B cell (primary cell): Measurements from ENCODE around the gene ZDHHC24. TPM values are rescaled to one million over a fixed set of nuclear protein-coding genes. Genes with fewer than 3 reads are reported as not detected.
A peak's percentile ranks its signal among the peaks of the same experiment; 100 is the strongest.

ENCODE experiments used
- ATAC-seq: fragments of 200-7000 bp; cut with Tn5 transposase; one replicate; pipeline ENCODE4 v1.10.0; 2021; ENCODE audit warnings: low read depth, mild to moderate bottlenecking, moderate number of reproducible peaks, moderate library complexity
- CTCF ChIA-PET: fragments of 350-600 bp; sonication (Branson Sonifier 250); formaldehyde crosslinking; loops from one replicate; lab custom pipeline; 2021; ENCODE audit warnings: antibody characterized with exemption, inconsistent platforms; lab: Charles Lee
- POLR2A ChIA-PET: fragments of 350-600 bp; sonication (Branson Sonifier 250); formaldehyde crosslinking; loops from one replicate; lab custom pipeline; 2021; ENCODE audit warnings: antibody characterized with exemption; lab: Charles Lee
- DNase-seq: peaks from one replicate; pipeline ENCODE4 v3.0.0; 2013
- H2AFZ ChIP-seq: 2 replicates; pipeline ENCODE4 v1.6.1; 2012; ENCODE audit warnings: mild to moderate bottlenecking, low read depth, low read length; ENCODE audit not compliant: insufficient read depth, poor library complexity, severe bottlenecking
- H3K27ac ChIP-seq, 2 donors: 1 replicate in 1 of 2; 2 replicates in 1 of 2; pipeline ENCODE4 v1.5.1; 2012 to 2013; ENCODE audit warnings: low read length in 2 of 2, mild to moderate bottlenecking in 2 of 2, moderate library complexity in 1 of 2
- H3K27me3 ChIP-seq, 4 experiments: fragments of 200-600 bp in 1 of 4; sonication (generic) in 1 of 4; replicated peaks in 1 of 4; 1 replicate in 2 of 4; 2 replicates in 2 of 4; pipeline versions ENCODE4 v1.6.1 to v1.7.0; 2013 to 2016; ENCODE audit warnings: low read length in 3 of 4, mild to moderate bottlenecking in 2 of 4, mixed read lengths in 1 of 4, moderate library complexity in 1 of 4; ENCODE audit not compliant: insufficient read depth in 4 of 4, control insufficient read depth in 3 of 4; ENCODE audit errors: control extremely low read depth in 1 of 4
- H3K36me3 ChIP-seq, 2 experiments: replicated peaks in 1 of 2; 1 replicate in 1 of 2; 2 replicates in 1 of 2; pipeline versions ENCODE4 v1.6.1 to v1.7.1; 2013; ENCODE audit warnings: low read length in 1 of 2; ENCODE audit not compliant: insufficient read depth in 2 of 2, control insufficient read depth in 1 of 2; ENCODE audit errors: control extremely low read depth in 1 of 2, extremely low read depth in 1 of 2
- H3K4me1 ChIP-seq, 2 donors: fragments of 200-600 bp in 1 of 2; sonication (generic) in 1 of 2; 1 replicate in 1 of 2; 2 replicates in 1 of 2; pipeline versions ENCODE4 v1.5.1 to v1.6.1; 2013 to 2017; ENCODE audit warnings: low read length in 2 of 2; ENCODE audit not compliant: control insufficient read depth in 2 of 2, insufficient read depth in 2 of 2
- H3K4me2 ChIP-seq: replicated peaks from 2 replicates; pipeline ENCODE3; 2012; ENCODE audit warnings: mild to moderate bottlenecking, low read depth, low read length; ENCODE audit not compliant: poor library complexity, severe bottlenecking
- H3K4me3 ChIP-seq, 5 experiments: fragments of 200-600 bp in 1 of 5; sonication (generic) in 1 of 5; 1 replicate in 3 of 5; 2 replicates in 2 of 5; pipeline versions ENCODE4 v1.5.1 to v1.7.0; 2011 to 2016; ENCODE audit warnings: low read length in 4 of 5, mild to moderate bottlenecking in 4 of 5, low read depth in 2 of 5, control low read depth in 1 of 5, moderate library complexity in 1 of 5; ENCODE audit not compliant: insufficient read depth in 1 of 5; ENCODE audit errors: control extremely low read depth in 1 of 5, extremely low read depth in 1 of 5
- H3K79me2 ChIP-seq: fragments of 200-600 bp; sonication (generic); one replicate; pipeline ENCODE4 v1.6.0; 2016; ENCODE audit warnings: low read length; ENCODE audit not compliant: control insufficient read depth, insufficient read depth
- H3K9ac ChIP-seq: fragments of 200-600 bp; sonication (generic); 2 replicates; pipeline ENCODE4 v1.6.1; 2017; ENCODE audit warnings: mild to moderate bottlenecking, low read length, moderate library complexity
- H3K9me3 ChIP-seq, 3 donors: one replicate each; pipeline versions ENCODE4 v1.6.1 to v1.7.1; 2013; ENCODE audit warnings: low read length in 2 of 3; ENCODE audit not compliant: control insufficient read depth in 2 of 3, insufficient read depth in 1 of 3; ENCODE audit errors: control extremely low read depth in 1 of 3
- H4K20me1 ChIP-seq: 2 replicates; pipeline ENCODE4 v1.6.0; 2012; ENCODE audit warnings: mild to moderate bottlenecking, low read length; ENCODE audit not compliant: insufficient read depth, control insufficient read depth, poor library complexity, severe bottlenecking
- H3K27ac Mint-ChIP-seq: one replicate; pipeline ENCODE4 v1.8.0; 2021; ENCODE audit warnings: mixed read lengths
- H3K27me3 Mint-ChIP-seq: one replicate; pipeline ENCODE4 v1.8.0; 2021; ENCODE audit warnings: mixed read lengths
- H3K4me1 Mint-ChIP-seq: one replicate; pipeline ENCODE4 v1.8.0; 2021; ENCODE audit warnings: mixed read lengths
- H3K4me3 Mint-ChIP-seq: one replicate; pipeline ENCODE4 v1.8.0; 2021; ENCODE audit warnings: mixed read lengths
- H3K9me3 Mint-ChIP-seq: one replicate; pipeline ENCODE4 v1.8.0; 2022; ENCODE audit warnings: mixed read lengths; ENCODE audit not compliant: insufficient read depth
- CTCF ChIP-seq: fragments of 200-600 bp; IDR thresholded peaks from one replicate; pipeline ENCODE4 v1.8.0; 2022; ENCODE audit warnings: antibody characterized with exemption, mild to moderate bottlenecking
- EZH2 ChIP-seq: IDR thresholded peaks from 2 replicates; pipeline ENCODE4 v1.6.1; 2012; ENCODE audit warnings: borderline replicate concordance, low read depth, mild to moderate bottlenecking, moderate library complexity, low read length; ENCODE audit not compliant: insufficient read depth, poor library complexity, severe bottlenecking
- WGBS: methylation state at CpG from one replicate; pipeline ENCODE4 v1.1.5; 2013; ENCODE audit warnings: missing lambda C conversion rate; ENCODE audit not compliant: insufficient coverage; 5-methylcytosine and 5-hydroxymethylcytosine counted together
- intact Hi-C: fragments of 100-400 bp; cut with micrococcal nuclease; formaldehyde crosslinking; loops from one replicate; pipeline ENCODE4 v1.10.0; 2022
- polyA plus RNA-seq: library from polyadenylated mRNA; depleted of rRNA; stranded (reverse); fragments of >200 nt; gene quantifications from 2 replicates; pipeline ENCODE4 v1.2.3, GENCODE V29; 2012
- total RNA-seq, 2 donors: library from RNA; stranded (reverse); fragments of 120-200 nt in 1 of 2; gene quantifications; 1 replicate in 1 of 2; 2 replicates in 1 of 2; pipeline versions ENCODE4 v1.2.3 to v1.2.4, GENCODE V29; 2013 to 2022

Gene ZDHHC24
- total and polyA plus RNA-seq, 2 donors (not counting 1 experiment from before 2014, with no cell fraction given): 29.7 to 32.6 TPM

DNA sequence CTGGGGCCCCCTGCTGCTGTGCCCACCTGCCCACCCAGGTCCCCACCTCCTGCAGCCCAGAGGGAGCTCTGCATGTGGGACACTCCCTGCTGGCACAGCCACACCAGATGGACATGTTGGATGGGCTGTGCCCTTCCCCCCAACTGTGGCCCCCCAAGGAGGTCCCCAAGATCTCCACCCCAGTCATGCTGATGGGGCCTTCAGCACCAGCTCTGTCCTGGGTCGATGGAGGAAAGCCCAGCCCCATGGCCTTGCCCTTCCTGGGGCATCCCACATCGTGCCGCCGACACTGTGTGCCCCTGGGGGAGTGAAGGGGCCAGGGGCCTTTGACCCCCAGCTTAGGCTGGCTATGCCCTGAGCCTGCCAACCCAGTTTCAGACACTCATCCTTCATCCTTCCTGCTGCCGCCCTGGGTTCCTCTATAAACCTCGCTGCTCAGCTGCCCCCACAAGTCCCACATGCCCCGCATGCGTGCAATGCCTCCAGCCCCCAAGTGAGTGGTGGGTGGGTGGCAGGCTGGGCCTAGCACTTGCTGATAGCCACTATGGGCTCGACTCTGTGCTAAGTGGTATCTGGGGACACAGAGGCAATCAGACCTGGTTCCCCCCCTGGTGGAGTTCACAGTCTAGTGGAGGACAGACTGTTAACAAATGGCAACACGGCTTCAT lies 69.5 kb downstream of the ZDHHC24 start:
- H3K4me3 ChIP-seq: no peak overlapping the region
- no peak overlapping the region for H3K27ac Mint-ChIP-seq
- 99% methylated on average over 9 of the region's 10 CpGs for WGBS
- TF ChIP-seq EZH2 (no peak), CTCF (no peak)
- H3K4me2 ChIP-seq: no peak overlapping the region
- DNase-seq: no peak
- peaks cover 12% of the 10 kb centered on the region for H3K79me2 ChIP-seq
- H3K27ac ChIP-seq: no peak overlapping the region
- H3K36me3 ChIP-seq: no peaks in the 10 kb centered on the region
- no peak overlapping the region for H3K9ac ChIP-seq
- H3K27me3 ChIP-seq: no peaks in the 10 kb centered on the region
- H3K9me3 Mint-ChIP-seq: no peaks in the 10 kb centered on the region
- POLR2A ChIA-PET: no interaction called here
- ATAC-seq: no peak
- peaks cover 20% of the 10 kb centered on the region for H3K4me1 Mint-ChIP-seq
- peaks cover 10 to 20% of the 10 kb centered on the region in 2 donors for H3K4me1 ChIP-seq
- H3K27me3 Mint-ChIP-seq: no peaks in the 10 kb centered on the region
- H3K4me3 Mint-ChIP-seq: peak overlapping the region; percentile 55
- no peaks in the 10 kb centered on the region for H4K20me1 ChIP-seq
- H3K9me3 ChIP-seq: no peaks in the 10 kb centered on the region
- intact Hi-C loops: no loop called here
- no peak overlapping the region for H2AFZ ChIP-seq
- CTCF ChIA-PET: interaction anchor here (1.1 kb wide), 1 partner anchor 67 kb away, joined by 3 read pairs; no protein-coding TSS in a partner anchor

- H3K27me3 ChIP-seq: no peaks in the 10 kb centered on the region
- ChIA-PET POLR2A (no interaction called here), CTCF (interaction anchor here (1.1 kb wide), 1 partner anchor 67 kb away, joined by 3 read pairs; no protein-coding TSS in a partner anchor)
- DNase-seq: no peak
- peaks cover 6% of the 10 kb centered on the region for H3K79me2 ChIP-seq
- H3K9ac ChIP-seq: no peak overlapping the region
- peaks cover 6 to 13% of the 10 kb centered on the region in 2 donors for H3K4me1 ChIP-seq
- ATAC-seq: no peak
- no peaks in the 10 kb centered on the region for H3K9me3 ChIP-seq
- Mint-ChIP-seq H3K4me1 (peaks cover 16% of the 10 kb centered on the region), H3K27me3 (no peaks in the 10 kb centered on the region), H3K4me3 (no peak overlapping the region), H3K27ac (no peak overlapping the region), H3K9me3 (no peaks in the 10 kb centered on the region)
- H2AFZ ChIP-seq: no peak overlapping the region
- TF ChIP-seq EZH2: no peak
- no peak for TF ChIP-seq CTCF
- H3K4me3 ChIP-seq: no peak overlapping the region
- 96% methylated on average over 44 of the region's 44 CpGs for WGBS
- intact Hi-C loops: no loop called here
- no peak overlapping the region for H3K27ac ChIP-seq
- H4K20me1 ChIP-seq: no peaks in the 10 kb centered on the region
- no peaks in the 10 kb centered on the region for H3K36me3 ChIP-seq
- H3K4me2 ChIP-seq: no peak overlapping the region
Measured at GRCh38 chr11:66475349-66476172, 70.3 kb downstream of the ZDHHC24 start.
